HepG2 (cell line): ENCODE measurements around the gene GALNT1. TPM values are rescaled to one million over a fixed set of nuclear protein-coding genes. Genes with fewer than 3 reads are reported as not detected.

Experiments
- ATAC-seq: fragments of 200-7000 bp; cut with Tn5 transposase; 3 replicates; pipeline ENCODE4 v1.9.1; 2020; ENCODE audit warnings: mild to moderate bottlenecking, moderate library complexity
- BruUV-seq: library from RNA; stranded (reverse); fragments of 400-500 nt; replicated peaks from 2 replicates; lab custom pipeline; 2021; lab: Mats Ljungman, UMichigan
- CTCF ChIA-PET: fragments of 300-600 bp; formaldehyde crosslinking; extraction: SDS; loops from one replicate; lab custom pipeline; 2021; ENCODE audit warnings: low total read pairs, inconsistent platforms, low intra/inter-chr PET ratio; lab: Yijun Ruan, JAX
- POLR2A ChIA-PET: fragments of 350-600 bp; sonication (Branson Sonifier 250); formaldehyde crosslinking; loops from one replicate; lab custom pipeline; 2020; ENCODE audit warnings: antibody characterized with exemption, inconsistent platforms; lab: Yijun Ruan, JAX
- DNase-seq: peaks from one replicate; pipeline ENCODE4 v3.0.0-alpha.2; 2015; ENCODE audit warnings: low spot score
- FAIRE-seq: peaks from 3 replicates; lab custom pipeline; 2011; peaks lifted over from hg19 to GRCh38; lab: Jason Lieb, UNC
- H2AFZ ChIP-seq: one replicate; pipeline ENCODE4 v1.6.1; 2011; ENCODE audit warnings: low read length, inconsistent platforms
- H3K27ac ChIP-seq: fragments of 300-600 bp; 3 replicates; pipeline ENCODE4 v1.8.0; 2011; ENCODE audit warnings: mixed run types, mild to moderate bottlenecking, mixed read lengths, low read length, inconsistent platforms; ENCODE audit not compliant: insufficient read depth; ENCODE audit errors: extremely low read length
- H3K27me3 ChIP-seq, 2 experiments: fragments of 200-600 bp in 1 of 2; 2 replicates in 1 of 2; 3 replicates in 1 of 2; pipeline versions ENCODE4 v1.6.0 to v1.8.0; 2011; ENCODE audit warnings: low read length in 2 of 2, mild to moderate bottlenecking in 2 of 2, moderate library complexity in 2 of 2, inconsistent platforms in 1 of 2; ENCODE audit not compliant: insufficient read depth in 2 of 2, control insufficient read depth in 1 of 2
- H3K36me3 ChIP-seq, 2 experiments: fragments of 200-600 bp in 1 of 2; replicated peaks in 1 of 2; 2 replicates in 1 of 2; 3 replicates in 1 of 2; pipeline versions ENCODE4 v1.5.1 to v1.8.0; 2011; ENCODE audit warnings: low read length in 2 of 2, inconsistent platforms in 1 of 2; ENCODE audit not compliant: insufficient read depth in 2 of 2, control insufficient read depth in 1 of 2
- H3K4me1 ChIP-seq: 2 replicates; pipeline ENCODE4 v1.5.1; 2012; ENCODE audit warnings: low read length, inconsistent platforms; ENCODE audit not compliant: insufficient read depth
- H3K4me2 ChIP-seq: 2 replicates; pipeline ENCODE4 v1.6.0; 2011; ENCODE audit warnings: low read depth, low read length, inconsistent platforms
- H3K4me3 ChIP-seq, 3 experiments: fragments of 200-600 bp in 1 of 3; sonication (generic), shearing (Covaris generic) in 1 of 3; replicated peaks in 1 of 3; 2 replicates each; pipeline ENCODE4 v1.5.1; 2011 to 2016; ENCODE audit warnings: low read length in 3 of 3, inconsistent platforms in 2 of 3, low read depth in 2 of 3, mild to moderate bottlenecking in 2 of 3, control low read depth in 1 of 3, mixed read lengths in 1 of 3; ENCODE audit not compliant: insufficient read depth in 1 of 3
- H3K79me2 ChIP-seq: one replicate; pipeline ENCODE4 v1.6.1; 2011; ENCODE audit warnings: low read length, inconsistent platforms; ENCODE audit not compliant: insufficient read depth
- H3K9ac ChIP-seq: 2 replicates; pipeline ENCODE4 v1.6.0; 2011; ENCODE audit warnings: mild to moderate bottlenecking, low read depth, low read length, inconsistent platforms; ENCODE audit not compliant: insufficient read depth
- H3K9me3 ChIP-seq: 2 replicates; pipeline ENCODE4 v1.5.1; 2012; ENCODE audit warnings: mild to moderate bottlenecking, low read length
- H4K20me1 ChIP-seq: 2 replicates; pipeline ENCODE4 v1.6.0; 2011; ENCODE audit warnings: inconsistent platforms, mild to moderate bottlenecking, low read length, moderate library complexity; ENCODE audit not compliant: insufficient read depth
- BCL3 ChIP-seq: sonication (generic); formaldehyde crosslinking; IDR thresholded peaks from 2 replicates; pipeline ENCODE4 v1.5.1; 2020; ENCODE audit warnings: mild to moderate bottlenecking, missing genetic modification reagents, moderate library complexity
- ETV6 ChIP-seq: sonication (generic); formaldehyde crosslinking; conservative IDR thresholded peaks from 2 replicates; pipeline ENCODE4 v1.4.0; 2020; ENCODE audit warnings: missing genetic modification reagents
- HNRNPL ChIP-seq: fragments of 200-400 bp; formaldehyde crosslinking; IDR thresholded peaks from 2 replicates; pipeline ENCODE4 v1.6.1; 2017; ENCODE audit warnings: mild to moderate bottlenecking, low read depth, low read length
- KDM5B ChIP-seq: sonication (generic); formaldehyde crosslinking; IDR thresholded peaks from 2 replicates; pipeline ENCODE4 v1.4.0; 2020; ENCODE audit warnings: missing genetic modification reagents, mild to moderate bottlenecking, borderline replicate concordance
- MZF1 ChIP-seq: sonication (generic); formaldehyde crosslinking; IDR thresholded peaks from 2 replicates; pipeline ENCODE4 v1.8.1; 2023; ENCODE audit warnings: mild to moderate bottlenecking, missing genetic modification reagents, borderline replicate concordance
- SRSF1 ChIP-seq: fragments of 200-400 bp; formaldehyde crosslinking; optimal IDR thresholded peaks from 2 replicates; pipeline ENCODE3; 2017; ENCODE audit warnings: mild to moderate bottlenecking, low read depth, low read length, moderate library complexity
- XRCC5 ChIP-seq: fragments of 200-400 bp; formaldehyde crosslinking; optimal IDR thresholded peaks from 2 replicates; pipeline ENCODE3; 2017; ENCODE audit warnings: mild to moderate bottlenecking, low read length
- ZMYM4 ChIP-seq: sonication (generic); formaldehyde crosslinking; IDR thresholded peaks from 2 replicates; pipeline ENCODE4 v1.8.1; 2023; ENCODE audit warnings: mild to moderate bottlenecking, missing genetic modification reagents
- ZNF430 ChIP-seq: sonication (generic); formaldehyde crosslinking; IDR thresholded peaks from 2 replicates; pipeline ENCODE4 v1.9.0; 2021; ENCODE audit warnings: mild to moderate bottlenecking, missing genetic modification reagents
- ZNF570 ChIP-seq: sonication (generic); formaldehyde crosslinking; IDR thresholded peaks from 2 replicates; pipeline ENCODE4 v1.4.0; 2020; ENCODE audit warnings: mild to moderate bottlenecking, missing genetic modification reagents, borderline replicate concordance
- ZNF589 ChIP-seq: sonication (generic); formaldehyde crosslinking; conservative IDR thresholded peaks from 2 replicates; pipeline ENCODE4 v1.8.0; 2022; ENCODE audit warnings: mild to moderate bottlenecking, moderate library complexity, missing genetic modification reagents
- ZNF644 ChIP-seq: IDR thresholded peaks from 2 replicates; pipeline ENCODE4 v1.6.1; 2016; ENCODE audit warnings: low read depth
- WGBS: methylation state at CpG from one replicate; pipeline ENCODE4 v1.1.6; 2017; ENCODE audit warnings: low lambda C conversion rate; 5-methylcytosine and 5-hydroxymethylcytosine counted together
- in situ Hi-C: cut with HindIII; loops from 2 replicates; pipeline ENCODE4 v1.10.0; 2017; ENCODE audit warnings: low pct_unique_long_range_greater_than_20kb; ENCODE audit not compliant: extremely low pct_ligation_motif_present
- intact Hi-C: fragments of 100-400 bp; cut with micrococcal nuclease; formaldehyde crosslinking; loops from one replicate; pipeline ENCODE4 v1.10.0; 2022; ENCODE audit not compliant: unreplicated experiment
- polyA plus RNA-seq, 8 experiments: library from polyadenylated mRNA; depleted of rRNA in 3 of 8; stranded (reverse) in 7 of 8; unstranded in 1 of 8; fragments of >200 nt; fragmentation: Illumina TruSeq in 4 of 8; extraction: Trizol in 4 of 8; gene quantifications; 2 replicates each; pipeline versions ENCODE4 v1.2.1 to v1.2.3, GENCODE V29; 2011 to 2016; ENCODE audit warnings: low read depth in 4 of 8, missing spikeins in 1 of 8, mixed read lengths in 1 of 8; ENCODE audit not compliant: insufficient read depth in 1 of 8
- total RNA-seq, 5 experiments: library from RNA; depleted of rRNA; stranded (reverse); fragments of >200 nt; fragmentation: Illumina TruSeq; extraction: Trizol; gene quantifications; 2 replicates each; pipeline ENCODE4 v1.2.3, GENCODE V29; 2016; ENCODE audit warnings: low read depth in 1 of 5
- TF ChIP-seq, protein P1 (sequence below): sonication (generic); formaldehyde crosslinking; conservative IDR thresholded peaks from 2 replicates; pipeline ENCODE4 v1.4.0; 2020; ENCODE audit warnings: missing genetic modification reagents

GALNT1 gene
- total and polyA plus RNA-seq, 2 of the 13 experiments (the other 11 are each of a cell fraction or from before 2014, with no cell fraction given) = 41.1 to 100 TPM

DNA sequence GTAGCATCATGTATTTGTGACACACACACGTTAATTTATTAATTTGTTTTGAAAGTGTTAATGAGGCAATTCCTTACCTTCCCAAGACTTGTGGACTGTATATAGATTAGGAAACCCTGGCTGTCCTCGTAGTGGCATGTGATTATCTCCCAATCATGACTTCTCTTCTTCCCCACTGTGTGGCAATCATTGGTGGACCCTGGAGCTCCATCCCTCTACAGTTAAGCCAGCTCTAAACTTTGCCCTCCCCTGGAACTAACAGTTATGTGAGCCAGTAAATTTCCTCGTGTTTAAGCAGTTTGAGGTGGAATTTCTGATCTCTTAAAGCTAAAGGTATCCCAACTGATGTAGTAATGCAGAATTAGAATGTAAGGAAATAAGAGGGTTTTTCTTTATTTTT lies 22.0 kb downstream of the GALNT1 start (continued):
- TF ChIP-seq, protein P1, sequence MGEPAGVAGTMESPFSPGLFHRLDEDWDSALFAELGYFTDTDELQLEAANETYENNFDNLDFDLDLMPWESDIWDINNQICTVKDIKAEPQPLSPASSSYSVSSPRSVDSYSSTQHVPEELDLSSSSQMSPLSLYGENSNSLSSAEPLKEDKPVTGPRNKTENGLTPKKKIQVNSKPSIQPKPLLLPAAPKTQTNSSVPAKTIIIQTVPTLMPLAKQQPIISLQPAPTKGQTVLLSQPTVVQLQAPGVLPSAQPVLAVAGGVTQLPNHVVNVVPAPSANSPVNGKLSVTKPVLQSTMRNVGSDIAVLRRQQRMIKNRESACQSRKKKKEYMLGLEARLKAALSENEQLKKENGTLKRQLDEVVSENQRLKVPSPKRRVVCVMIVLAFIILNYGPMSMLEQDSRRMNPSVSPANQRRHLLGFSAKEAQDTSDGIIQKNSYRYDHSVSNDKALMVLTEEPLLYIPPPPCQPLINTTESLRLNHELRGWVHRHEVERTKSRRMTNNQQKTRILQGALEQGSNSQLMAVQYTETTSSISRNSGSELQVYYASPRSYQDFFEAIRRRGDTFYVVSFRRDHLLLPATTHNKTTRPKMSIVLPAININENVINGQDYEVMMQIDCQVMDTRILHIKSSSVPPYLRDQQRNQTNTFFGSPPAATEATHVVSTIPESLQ (CRISPR knock-in tag) = no peak
- TF ChIP-seq ZNF430 (CRISPR knock-in tag) = no peak
- TF ChIP-seq ZNF570 (CRISPR knock-in tag) = no peak
- 0 out of 2 replicates have a peak, but pooled peaks have one; percentile 37 for TF ChIP-seq ZNF644
- no peak for TF ChIP-seq BCL3
- TF ChIP-seq ETV6 (CRISPR knock-in tag) = no peak
- no peak for TF ChIP-seq ZNF589
- no peak for TF ChIP-seq SRSF1
- no peak for TF ChIP-seq XRCC5
- TF ChIP-seq MZF1 (CRISPR knock-in tag) = no peak
- TF ChIP-seq ZMYM4 = peak; percentile 56
- TF ChIP-seq, all 625 proteins: peak for 7

GRCh38 chr18:35604369-35604768 lies 22.8 kb downstream of the GALNT1 start:
- FAIRE-seq (no peak), ATAC-seq (no peak), DNase-seq (no peak)
- BruUV-seq = no TSS peak
- ChIA-PET POLR2A (no interaction called here), CTCF (no interaction called here)
- intact Hi-C loops = no loop called here
- peaks cover 60% of the 10 kb centered on the region for H3K79me2 ChIP-seq
- H3K27ac ChIP-seq = no peak overlapping the region
- H3K4me3 ChIP-seq = no peak overlapping the region
- over 99% methylated on average over 3 of the region's 3 CpGs for WGBS
- H3K27me3 ChIP-seq = no peaks in the 10 kb centered on the region
- no peak overlapping the region for H3K4me2 ChIP-seq
- peaks cover 17% of the 10 kb centered on the region for H3K4me1 ChIP-seq
- no peak overlapping the region for H2AFZ ChIP-seq
- H3K9ac ChIP-seq = no peak overlapping the region
- no peaks in the 10 kb centered on the region for H4K20me1 ChIP-seq
- H3K9me3 ChIP-seq = peaks cover 19% of the 10 kb centered on the region
- H3K36me3 ChIP-seq = no peaks in the 10 kb centered on the region
- in situ Hi-C loops = no loop called here
- TF ChIP-seq KDM5B (CRISPR knock-in tag) (no peak), HNRNPL (no peak)
